Measurements from ENCODE around the gene CASR. TPM values are rescaled to one million over a fixed set of nuclear protein-coding genes. Genes with fewer than 3 reads are reported as not detected.

CASR gene
- total RNA-seq, 1 experiment from 2014 or later = not detected

GRCh38 chr3:122245513-122246174, 62.2 kb downstream of the CASR start:
- no peaks in the 10 kb centered on the region for H3K9me3 ChIP-seq (ENCODE audit: low read depth, low read length, poor library complexity, severe bottlenecking)
- peak; percentile 32; the same call in 1 of the 2 replicates for TF ChIP-seq CTCF (conservative IDR thresholded peaks at IDR 0.05; ENCODE audit: low read depth, low read length)
- TF ChIP-seq EZH2 (IDR thresholded peaks at IDR 0.05; ENCODE audit: borderline replicate concordance, low read depth, low read length, poor library complexity, severe bottlenecking) = no peak
- no peaks in the 10 kb centered on the region for H3K4me1 ChIP-seq (ENCODE audit: insufficient read depth, low read length, poor library complexity, severe bottlenecking)
- no peak overlapping the region for H3K27ac ChIP-seq (ENCODE audit: low read depth, low read length, poor library complexity, severe bottlenecking)
- intact Hi-C loops (cut with micrococcal nuclease; ENCODE audit: unreplicated experiment) = no loop called here
- no TSS peak for BruUV-seq (replicated peaks)
- H3K4me3 ChIP-seq (ENCODE audit: low read depth, low read length, poor library complexity, severe bottlenecking) = peak overlapping the region; percentile 18
- POLR2A ChIA-PET (ENCODE audit: low non-redundant PET) = no interaction called here
- no peak for DNase-seq (ENCODE audit: low spot score)
- peaks cover 78% of the 10 kb centered on the region for H3K27me3 ChIP-seq (replicated peaks; ENCODE audit: insufficient read depth, low read depth, low read length, poor library complexity)
- CTCF ChIA-PET = no interaction called here
- H3K36me3 ChIP-seq (ENCODE audit: insufficient read depth, low read length, poor library complexity, severe bottlenecking) = no peaks in the 10 kb centered on the region

GRCh38 chr3:122246199-122246598, 62.7 kb downstream of the CASR start:
- POLR2A ChIA-PET (ENCODE audit: low non-redundant PET) = no interaction called here
- no TSS peak for BruUV-seq (replicated peaks)
- intact Hi-C loops (cut with micrococcal nuclease; ENCODE audit: unreplicated experiment) = no loop called here

GRCh38 chr3:122247087-122247824, 63.8 kb downstream of the CASR start:
- no TSS peak for BruUV-seq (replicated peaks)
- no peak overlapping the region for H3K27ac ChIP-seq (ENCODE audit: low read depth, low read length, poor library complexity, severe bottlenecking)
- H3K27me3 ChIP-seq (replicated peaks; ENCODE audit: insufficient read depth, low read depth, low read length, poor library complexity) = peaks cover 69% of the 10 kb centered on the region
- ChIA-PET CTCF (no interaction called here), POLR2A (ENCODE audit: low non-redundant PET) (no interaction called here)
- intact Hi-C loops (cut with micrococcal nuclease; ENCODE audit: unreplicated experiment) = no loop called here
- no peaks in the 10 kb centered on the region for H3K4me1 ChIP-seq (ENCODE audit: insufficient read depth, low read length, poor library complexity, severe bottlenecking)
- H3K9me3 ChIP-seq (ENCODE audit: low read depth, low read length, poor library complexity, severe bottlenecking) = no peaks in the 10 kb centered on the region
- no peaks in the 10 kb centered on the region for H3K36me3 ChIP-seq (ENCODE audit: insufficient read depth, low read length, poor library complexity, severe bottlenecking)
- H3K4me3 ChIP-seq (ENCODE audit: low read depth, low read length, poor library complexity, severe bottlenecking) = no peak overlapping the region
- DNase-seq (ENCODE audit: low spot score) = no peak
- no peak for TF ChIP-seq EZH2 (IDR thresholded peaks at IDR 0.05; ENCODE audit: borderline replicate concordance, low read depth, low read length, poor library complexity, severe bottlenecking)
- TF ChIP-seq CTCF (conservative IDR thresholded peaks at IDR 0.05; ENCODE audit: low read depth, low read length) = no peak

More at GRCh38 chr3:122246199-122246598, 62.7 kb downstream of the CASR start:
- no peak for TF ChIP-seq EZH2 (IDR thresholded peaks at IDR 0.05; ENCODE audit: borderline replicate concordance, low read depth, low read length, poor library complexity, severe bottlenecking)
- TF ChIP-seq CTCF (conservative IDR thresholded peaks at IDR 0.05; ENCODE audit: low read depth, low read length) = no peak
- no peak for DNase-seq (ENCODE audit: low spot score)
- H3K4me3 ChIP-seq (ENCODE audit: low read depth, low read length, poor library complexity, severe bottlenecking) = peak overlapping the region; percentile 18
- H3K36me3 ChIP-seq (ENCODE audit: insufficient read depth, low read length, poor library complexity, severe bottlenecking) = no peaks in the 10 kb centered on the region
- no peak overlapping the region for H3K27ac ChIP-seq (ENCODE audit: low read depth, low read length, poor library complexity, severe bottlenecking)
- H3K9me3 ChIP-seq (ENCODE audit: low read depth, low read length, poor library complexity, severe bottlenecking) = no peaks in the 10 kb centered on the region
- CTCF ChIA-PET = no interaction called here
- peaks cover 79% of the 10 kb centered on the region for H3K27me3 ChIP-seq (replicated peaks; ENCODE audit: insufficient read depth, low read depth, low read length, poor library complexity)
- H3K4me1 ChIP-seq (ENCODE audit: insufficient read depth, low read length, poor library complexity, severe bottlenecking) = no peaks in the 10 kb centered on the region

All from A673 (cell line).